ENCODE data around the gene RPL12. TPM values are rescaled to one million over a fixed set of nuclear protein-coding genes. Genes with fewer than 3 reads are reported as not detected.
"Not testable (repeated sequence)": the region's sequence is repeated elsewhere in the genome, so short reads cannot be mapped to it uniquely, and the experiment has no call there.

Gene RPL12
- total and polyA plus RNA-seq, 2 of the 13 experiments (the other 11 are each of a cell fraction or from before 2014, with no cell fraction given) = 1,551 to 2,590 TPM

- no peak overlapping the region for H3K4me2 ChIP-seq (ENCODE audit: low read depth, low read length)
- H3K79me2 ChIP-seq (ENCODE audit: insufficient read depth, low read length) = no peaks in the 10 kb centered on the region
- ATAC-seq = no peak
- H3K9me3 ChIP-seq (ENCODE audit: low read length) = no peaks in the 10 kb centered on the region
- POLR2A ChIA-PET = no interaction called here
- no peaks in the 10 kb centered on the region for H4K20me1 ChIP-seq (ENCODE audit: insufficient read depth, low read length)
- H3K27me3 ChIP-seq (ENCODE audit: control insufficient read depth in 1 of 2, insufficient read depth in 2 of 2, low read length in 2 of 2) = no peaks in the 10 kb centered on the region
- no peak for TF ChIP-seq ZNF317 (CRISPR knock-in tag; IDR thresholded peaks at IDR 0.05)
- TF ChIP-seq, protein P1, sequence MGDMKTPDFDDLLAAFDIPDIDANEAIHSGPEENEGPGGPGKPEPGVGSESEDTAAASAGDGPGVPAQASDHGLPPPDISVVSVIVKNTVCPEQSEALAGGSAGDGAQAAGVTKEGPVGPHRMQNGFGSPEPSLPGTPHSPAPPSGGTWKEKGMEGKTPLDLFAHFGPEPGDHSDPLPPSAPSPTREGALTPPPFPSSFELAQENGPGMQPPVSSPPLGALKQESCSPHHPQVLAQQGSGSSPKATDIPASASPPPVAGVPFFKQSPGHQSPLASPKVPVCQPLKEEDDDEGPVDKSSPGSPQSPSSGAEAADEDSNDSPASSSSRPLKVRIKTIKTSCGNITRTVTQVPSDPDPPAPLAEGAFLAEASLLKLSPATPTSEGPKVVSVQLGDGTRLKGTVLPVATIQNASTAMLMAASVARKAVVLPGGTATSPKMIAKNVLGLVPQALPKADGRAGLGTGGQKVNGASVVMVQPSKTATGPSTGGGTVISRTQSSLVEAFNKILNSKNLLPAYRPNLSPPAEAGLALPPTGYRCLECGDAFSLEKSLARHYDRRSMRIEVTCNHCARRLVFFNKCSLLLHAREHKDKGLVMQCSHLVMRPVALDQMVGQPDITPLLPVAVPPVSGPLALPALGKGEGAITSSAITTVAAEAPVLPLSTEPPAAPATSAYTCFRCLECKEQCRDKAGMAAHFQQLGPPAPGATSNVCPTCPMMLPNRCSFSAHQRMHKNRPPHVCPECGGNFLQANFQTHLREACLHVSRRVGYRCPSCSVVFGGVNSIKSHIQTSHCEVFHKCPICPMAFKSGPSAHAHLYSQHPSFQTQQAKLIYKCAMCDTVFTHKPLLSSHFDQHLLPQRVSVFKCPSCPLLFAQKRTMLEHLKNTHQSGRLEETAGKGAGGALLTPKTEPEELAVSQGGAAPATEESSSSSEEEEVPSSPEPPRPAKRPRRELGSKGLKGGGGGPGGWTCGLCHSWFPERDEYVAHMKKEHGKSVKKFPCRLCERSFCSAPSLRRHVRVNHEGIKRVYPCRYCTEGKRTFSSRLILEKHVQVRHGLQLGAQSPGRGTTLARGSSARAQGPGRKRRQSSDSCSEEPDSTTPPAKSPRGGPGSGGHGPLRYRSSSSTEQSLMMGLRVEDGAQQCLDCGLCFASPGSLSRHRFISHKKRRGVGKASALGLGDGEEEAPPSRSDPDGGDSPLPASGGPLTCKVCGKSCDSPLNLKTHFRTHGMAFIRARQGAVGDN (CRISPR knock-in tag; IDR thresholded peaks at IDR 0.05) = peak; percentile 56
- TF ChIP-seq, protein P2, sequence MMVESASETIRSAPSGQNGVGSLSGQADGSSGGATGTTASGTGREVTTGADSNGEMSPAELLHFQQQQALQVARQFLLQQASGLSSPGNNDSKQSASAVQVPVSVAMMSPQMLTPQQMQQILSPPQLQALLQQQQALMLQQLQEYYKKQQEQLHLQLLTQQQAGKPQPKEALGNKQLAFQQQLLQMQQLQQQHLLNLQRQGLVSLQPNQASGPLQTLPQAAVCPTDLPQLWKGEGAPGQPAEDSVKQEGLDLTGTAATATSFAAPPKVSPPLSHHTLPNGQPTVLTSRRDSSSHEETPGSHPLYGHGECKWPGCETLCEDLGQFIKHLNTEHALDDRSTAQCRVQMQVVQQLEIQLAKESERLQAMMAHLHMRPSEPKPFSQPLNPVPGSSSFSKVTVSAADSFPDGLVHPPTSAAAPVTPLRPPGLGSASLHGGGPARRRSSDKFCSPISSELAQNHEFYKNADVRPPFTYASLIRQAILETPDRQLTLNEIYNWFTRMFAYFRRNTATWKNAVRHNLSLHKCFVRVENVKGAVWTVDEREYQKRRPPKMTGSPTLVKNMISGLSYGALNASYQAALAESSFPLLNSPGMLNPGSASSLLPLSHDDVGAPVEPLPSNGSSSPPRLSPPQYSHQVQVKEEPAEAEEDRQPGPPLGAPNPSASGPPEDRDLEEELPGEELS (CRISPR knock-in tag; IDR thresholded peaks at IDR 0.05) = peak; percentile 17; the same call in 1 of the 2 replicates
- no peak for FAIRE-seq
- H2AFZ ChIP-seq (ENCODE audit: low read length) = no peak overlapping the region
- intact Hi-C loops (cut with micrococcal nuclease; ENCODE audit: unreplicated experiment) (no loop called here), in situ Hi-C loops (cut with HindIII; ENCODE audit: extremely low pct_ligation_motif_present, low pct_unique_long_range_greater_than_20kb) (no loop called here)
- DNase-seq (ENCODE audit: low spot score) = no peak
- no peak overlapping the region for H3K4me3 ChIP-seq (replicated peaks in 1 of 3; ENCODE audit: insufficient read depth in 1 of 3, low read depth in 2 of 3, low read length in 3 of 3)
- H3K36me3 ChIP-seq (replicated peaks in 1 of 2; ENCODE audit: control insufficient read depth in 1 of 2, insufficient read depth in 2 of 2, low read length in 2 of 2) = peaks cover 6 to 18% of the 10 kb centered on the region in 2 experiments; a peak in 4 of 5 replicates
- CTCF ChIA-PET (ENCODE audit: low intra/inter-chr PET ratio, low total read pairs) = no interaction called here
- H3K27ac ChIP-seq (ENCODE audit: extremely low read length, insufficient read depth, low read length) = no peak overlapping the region
- no peak overlapping the region for H3K9ac ChIP-seq (ENCODE audit: insufficient read depth, low read depth, low read length)
- H3K4me1 ChIP-seq (ENCODE audit: insufficient read depth, low read length) = peaks cover 13% of the 10 kb centered on the region
- 80% methylated on average over 4 of the region's 14 CpGs for WGBS (ENCODE audit: low lambda C conversion rate)
- BruUV-seq (replicated peaks) = no TSS peak
Measured at GRCh38 chr9:127467621-127468020, 16.4 kb upstream of the RPL12 start.

- WGBS (ENCODE audit: low lambda C conversion rate) = 95% methylated on average over 5 of the region's 5 CpGs
- H3K4me2 ChIP-seq (ENCODE audit: low read depth, low read length); H3K4me3 ChIP-seq (replicated peaks in 1 of 3; ENCODE audit: insufficient read depth in 1 of 3, low read depth in 2 of 3, low read length in 3 of 3); H4K20me1 ChIP-seq (ENCODE audit: insufficient read depth, low read length); intact Hi-C loops (cut with micrococcal nuclease; ENCODE audit: unreplicated experiment); FAIRE-seq; H3K27ac ChIP-seq (ENCODE audit: extremely low read length, insufficient read depth, low read length); H3K9me3 ChIP-seq (ENCODE audit: low read length); ATAC-seq; CTCF ChIA-PET (ENCODE audit: low intra/inter-chr PET ratio, low total read pairs); DNase-seq (ENCODE audit: low spot score); H3K79me2 ChIP-seq (ENCODE audit: insufficient read depth, low read length); H3K27me3 ChIP-seq (ENCODE audit: control insufficient read depth in 1 of 2, insufficient read depth in 2 of 2, low read length in 2 of 2); BruUV-seq (replicated peaks); H2AFZ ChIP-seq (ENCODE audit: low read length); POLR2A ChIA-PET; in situ Hi-C loops (cut with HindIII; ENCODE audit: extremely low pct_ligation_motif_present, low pct_unique_long_range_greater_than_20kb); H3K9ac ChIP-seq (ENCODE audit: insufficient read depth, low read depth, low read length): not testable (repeated sequence)
- Histone ChIP-seq H3K4me1 (ENCODE audit: insufficient read depth, low read length) (peaks cover 13% of the 10 kb centered on the region), H3K36me3 (replicated peaks in 1 of 2; ENCODE audit: control insufficient read depth in 1 of 2, insufficient read depth in 2 of 2, low read length in 2 of 2) (peaks cover 12 to 30% of the 10 kb centered on the region in 2 experiments; a peak in 4 of 5 replicates)
Measured at GRCh38 chr9:127466407-127466917, 15.3 kb upstream of the RPL12 start.

Measured in HepG2 (cell line).